ENCODE data around the gene RNF157.

DNA sequence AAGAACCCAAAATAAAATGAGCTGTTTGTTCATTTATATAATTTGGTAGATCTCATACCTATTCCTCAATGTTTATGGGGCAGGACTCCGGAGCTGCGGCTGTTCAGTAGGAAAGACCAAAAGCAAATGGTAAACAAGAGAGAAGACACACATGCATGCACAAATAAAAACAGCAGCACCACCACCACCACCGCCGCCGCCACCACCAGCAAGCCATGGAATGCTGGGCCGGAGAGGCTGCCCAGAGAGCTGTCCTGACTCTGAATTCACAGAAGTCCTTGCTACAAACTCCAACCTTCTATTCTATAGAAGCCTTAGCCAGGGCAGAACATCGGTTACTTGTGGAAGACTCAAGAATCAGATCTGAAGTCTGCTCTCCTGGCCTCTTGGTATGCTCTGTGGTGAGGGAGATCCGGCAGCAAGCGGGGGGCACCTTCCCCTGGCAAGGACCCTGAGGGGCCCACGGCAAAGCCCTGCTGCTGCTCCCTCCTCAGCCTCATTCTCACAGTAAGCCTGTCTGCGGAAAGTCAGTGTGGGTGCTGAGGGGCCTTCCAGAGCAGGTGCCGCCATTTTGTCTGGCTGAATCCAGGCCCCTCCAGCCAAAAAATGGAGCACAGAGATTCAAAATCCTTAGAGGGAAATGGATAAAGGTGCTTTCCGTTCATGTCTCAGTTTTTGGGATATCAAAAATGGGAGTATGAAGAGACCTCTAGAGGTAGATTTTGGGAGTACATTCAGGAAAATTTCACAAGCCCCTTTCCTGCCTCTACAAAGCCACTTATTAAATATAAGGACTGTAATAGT is 92.9 kb downstream of the RNF157 start:
- no peak for TF ChIP-seq TP53 (CRISPR knock-in tag; IDR thresholded peaks at IDR 0.05)
- TF ChIP-seq, protein P1, sequence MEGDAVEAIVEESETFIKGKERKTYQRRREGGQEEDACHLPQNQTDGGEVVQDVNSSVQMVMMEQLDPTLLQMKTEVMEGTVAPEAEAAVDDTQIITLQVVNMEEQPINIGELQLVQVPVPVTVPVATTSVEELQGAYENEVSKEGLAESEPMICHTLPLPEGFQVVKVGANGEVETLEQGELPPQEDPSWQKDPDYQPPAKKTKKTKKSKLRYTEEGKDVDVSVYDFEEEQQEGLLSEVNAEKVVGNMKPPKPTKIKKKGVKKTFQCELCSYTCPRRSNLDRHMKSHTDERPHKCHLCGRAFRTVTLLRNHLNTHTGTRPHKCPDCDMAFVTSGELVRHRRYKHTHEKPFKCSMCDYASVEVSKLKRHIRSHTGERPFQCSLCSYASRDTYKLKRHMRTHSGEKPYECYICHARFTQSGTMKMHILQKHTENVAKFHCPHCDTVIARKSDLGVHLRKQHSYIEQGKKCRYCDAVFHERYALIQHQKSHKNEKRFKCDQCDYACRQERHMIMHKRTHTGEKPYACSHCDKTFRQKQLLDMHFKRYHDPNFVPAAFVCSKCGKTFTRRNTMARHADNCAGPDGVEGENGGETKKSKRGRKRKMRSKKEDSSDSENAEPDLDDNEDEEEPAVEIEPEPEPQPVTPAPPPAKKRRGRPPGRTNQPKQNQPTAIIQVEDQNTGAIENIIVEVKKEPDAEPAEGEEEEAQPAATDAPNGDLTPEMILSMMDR (IDR thresholded peaks at IDR 0.05): peak; percentile 50; the same call in 1 of the 2 replicates
- TF ChIP-seq TCF7 (CRISPR knock-in tag; IDR thresholded peaks at IDR 0.05; ENCODE audit: low read depth): no peak
- TF ChIP-seq, protein P2, sequence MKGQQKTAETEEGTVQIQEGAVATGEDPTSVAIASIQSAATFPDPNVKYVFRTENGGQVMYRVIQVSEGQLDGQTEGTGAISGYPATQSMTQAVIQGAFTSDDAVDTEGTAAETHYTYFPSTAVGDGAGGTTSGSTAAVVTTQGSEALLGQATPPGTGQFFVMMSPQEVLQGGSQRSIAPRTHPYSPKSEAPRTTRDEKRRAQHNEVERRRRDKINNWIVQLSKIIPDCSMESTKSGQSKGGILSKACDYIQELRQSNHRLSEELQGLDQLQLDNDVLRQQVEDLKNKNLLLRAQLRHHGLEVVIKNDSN (CRISPR knock-in tag; IDR thresholded peaks at IDR 0.05): no peak
- TF ChIP-seq CREM (CRISPR knock-in tag; IDR thresholded peaks at IDR 0.05): no peak
- TF ChIP-seq, protein P3, sequence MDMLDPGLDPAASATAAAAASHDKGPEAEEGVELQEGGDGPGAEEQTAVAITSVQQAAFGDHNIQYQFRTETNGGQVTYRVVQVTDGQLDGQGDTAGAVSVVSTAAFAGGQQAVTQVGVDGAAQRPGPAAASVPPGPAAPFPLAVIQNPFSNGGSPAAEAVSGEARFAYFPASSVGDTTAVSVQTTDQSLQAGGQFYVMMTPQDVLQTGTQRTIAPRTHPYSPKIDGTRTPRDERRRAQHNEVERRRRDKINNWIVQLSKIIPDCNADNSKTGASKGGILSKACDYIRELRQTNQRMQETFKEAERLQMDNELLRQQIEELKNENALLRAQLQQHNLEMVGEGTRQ (CRISPR knock-in tag; IDR thresholded peaks at IDR 0.05): no peak
- TF ChIP-seq SMAD3 (CRISPR knock-in tag; IDR thresholded peaks at IDR 0.05; ENCODE audit: borderline replicate concordance): no peak
- no peak for TF ChIP-seq NR2C2 (CRISPR knock-in tag; IDR thresholded peaks at IDR 0.05)
- no peak for TF ChIP-seq GTF2I (CRISPR knock-in tag; conservative IDR thresholded peaks at IDR 0.05)
- no peak for TF ChIP-seq EMX1 (CRISPR knock-in tag; IDR thresholded peaks at IDR 0.05)
- TF ChIP-seq TEAD4 (CRISPR knock-in tag; IDR thresholded peaks at IDR 0.05): no peak
- TF ChIP-seq, protein P4, sequence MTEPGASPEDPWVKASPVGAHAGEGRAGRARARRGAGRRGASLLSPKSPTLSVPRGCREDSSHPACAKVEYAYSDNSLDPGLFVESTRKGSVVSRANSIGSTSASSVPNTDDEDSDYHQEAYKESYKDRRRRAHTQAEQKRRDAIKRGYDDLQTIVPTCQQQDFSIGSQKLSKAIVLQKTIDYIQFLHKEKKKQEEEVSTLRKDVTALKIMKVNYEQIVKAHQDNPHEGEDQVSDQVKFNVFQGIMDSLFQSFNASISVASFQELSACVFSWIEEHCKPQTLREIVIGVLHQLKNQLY (CRISPR knock-in tag; IDR thresholded peaks at IDR 0.05): no peak
- TF ChIP-seq, protein P5, sequence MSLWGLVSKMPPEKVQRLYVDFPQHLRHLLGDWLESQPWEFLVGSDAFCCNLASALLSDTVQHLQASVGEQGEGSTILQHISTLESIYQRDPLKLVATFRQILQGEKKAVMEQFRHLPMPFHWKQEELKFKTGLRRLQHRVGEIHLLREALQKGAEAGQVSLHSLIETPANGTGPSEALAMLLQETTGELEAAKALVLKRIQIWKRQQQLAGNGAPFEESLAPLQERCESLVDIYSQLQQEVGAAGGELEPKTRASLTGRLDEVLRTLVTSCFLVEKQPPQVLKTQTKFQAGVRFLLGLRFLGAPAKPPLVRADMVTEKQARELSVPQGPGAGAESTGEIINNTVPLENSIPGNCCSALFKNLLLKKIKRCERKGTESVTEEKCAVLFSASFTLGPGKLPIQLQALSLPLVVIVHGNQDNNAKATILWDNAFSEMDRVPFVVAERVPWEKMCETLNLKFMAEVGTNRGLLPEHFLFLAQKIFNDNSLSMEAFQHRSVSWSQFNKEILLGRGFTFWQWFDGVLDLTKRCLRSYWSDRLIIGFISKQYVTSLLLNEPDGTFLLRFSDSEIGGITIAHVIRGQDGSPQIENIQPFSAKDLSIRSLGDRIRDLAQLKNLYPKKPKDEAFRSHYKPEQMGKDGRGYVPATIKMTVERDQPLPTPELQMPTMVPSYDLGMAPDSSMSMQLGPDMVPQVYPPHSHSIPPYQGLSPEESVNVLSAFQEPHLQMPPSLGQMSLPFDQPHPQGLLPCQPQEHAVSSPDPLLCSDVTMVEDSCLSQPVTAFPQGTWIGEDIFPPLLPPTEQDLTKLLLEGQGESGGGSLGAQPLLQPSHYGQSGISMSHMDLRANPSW (CRISPR knock-in tag; conservative IDR thresholded peaks at IDR 0.05; ENCODE audit: low read depth): no peak
